ENCODE measurements around the gene TMEM200B.
"Not testable (repeated sequence)": the region's sequence is repeated elsewhere in the genome, so short reads cannot be mapped to it uniquely, and the experiment has no call there.

Gene TMEM200B

GRCh38 chr1:29133861-29134694 is 10.4 kb upstream of the TMEM200B start:
- no peak for DNase-seq

DNA sequence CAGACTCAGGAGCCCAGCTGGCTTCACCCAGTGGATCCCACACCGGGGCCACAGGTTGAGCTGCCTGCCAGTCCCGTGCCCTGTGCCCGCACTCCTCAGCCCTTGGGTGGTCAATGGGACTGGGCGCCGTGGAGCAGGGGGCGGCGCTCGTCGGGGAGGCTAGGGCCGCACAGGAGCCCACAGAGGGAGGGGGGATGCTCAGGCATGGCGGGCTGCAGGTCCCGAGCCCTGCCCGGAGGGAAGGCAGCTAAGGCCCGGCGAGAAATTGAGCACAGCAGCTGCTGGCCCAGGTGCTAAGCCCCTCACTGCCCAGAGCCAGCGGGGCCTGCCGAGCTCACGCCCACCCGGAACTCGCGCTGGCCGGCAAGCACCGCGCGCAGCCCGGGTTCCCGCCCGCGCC is 7.4 kb upstream of the TMEM200B start:
- DNase-seq, result not testable (repeated sequence)

GRCh38 chr1:29129916-29130315 is 6.2 kb upstream of the TMEM200B start:
- DNase-seq, result no peak

DNA sequence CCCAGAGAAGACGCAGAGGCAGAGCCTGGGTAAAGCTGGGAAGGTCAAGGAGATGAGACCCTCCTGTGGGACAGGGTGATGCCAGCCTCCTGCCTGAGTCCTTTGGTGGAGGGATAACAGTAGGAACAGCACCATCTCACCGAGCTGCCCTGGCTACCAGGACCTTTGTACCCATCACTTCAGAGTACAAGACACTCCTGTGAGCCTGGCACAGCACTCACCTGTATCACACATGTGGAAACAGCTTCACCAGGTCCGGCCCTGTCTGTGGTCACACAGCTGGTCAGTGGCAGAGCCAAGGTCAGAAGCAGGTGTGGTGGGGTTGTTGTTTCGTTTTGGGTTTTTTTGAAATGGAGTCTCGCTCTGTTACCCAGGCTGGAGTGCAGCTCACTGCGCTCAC is 5.0 kb upstream of the TMEM200B start:
- no peak for DNase-seq

DNA sequence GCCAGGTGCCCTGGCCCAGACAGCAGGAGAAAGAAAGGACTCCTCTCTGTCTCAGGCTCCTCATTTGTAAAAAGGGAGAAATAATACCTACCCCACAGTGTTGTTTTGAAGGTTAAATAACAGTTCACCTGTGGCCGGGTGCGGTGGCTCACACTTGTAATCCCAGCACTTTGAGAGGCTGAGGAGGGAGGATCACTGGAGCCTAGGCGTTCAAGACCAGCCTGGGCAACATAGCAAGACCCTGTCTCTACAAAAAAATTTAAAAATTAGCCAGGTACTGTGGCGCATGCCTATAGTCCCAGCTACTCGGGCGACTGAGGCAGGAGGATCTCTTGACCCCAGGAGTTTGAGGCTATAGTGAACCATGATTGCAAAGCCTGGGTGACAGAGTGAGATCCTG is 2.5 kb upstream of the TMEM200B start:
- DNase-seq, result no peak

GRCh38 chr1:29125788-29126187 is 2.1 kb upstream of the TMEM200B start:
- DNase-seq, result no peak

DNA sequence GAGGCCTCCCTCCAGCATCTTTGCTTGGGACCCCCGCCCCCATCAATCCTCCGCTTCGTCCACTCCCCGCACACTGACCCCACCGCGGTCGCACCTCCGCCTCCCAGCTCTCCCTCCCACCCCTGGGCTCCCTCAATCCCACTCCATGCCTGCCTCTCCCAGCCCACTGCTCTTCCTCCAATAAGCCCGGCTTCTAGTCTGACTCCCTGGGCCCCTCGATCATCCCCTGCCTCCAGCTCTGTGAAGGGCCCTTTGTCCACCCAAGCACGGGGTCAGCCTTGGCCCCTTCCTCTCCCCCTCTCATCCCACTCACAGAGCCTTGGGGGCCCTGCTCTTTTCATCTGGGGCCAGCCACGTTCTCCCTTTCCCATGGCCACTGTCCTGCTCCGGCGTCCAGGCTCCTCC is 1.5 kb upstream of the TMEM200B start:
- DNase-seq, result no peak

DNA sequence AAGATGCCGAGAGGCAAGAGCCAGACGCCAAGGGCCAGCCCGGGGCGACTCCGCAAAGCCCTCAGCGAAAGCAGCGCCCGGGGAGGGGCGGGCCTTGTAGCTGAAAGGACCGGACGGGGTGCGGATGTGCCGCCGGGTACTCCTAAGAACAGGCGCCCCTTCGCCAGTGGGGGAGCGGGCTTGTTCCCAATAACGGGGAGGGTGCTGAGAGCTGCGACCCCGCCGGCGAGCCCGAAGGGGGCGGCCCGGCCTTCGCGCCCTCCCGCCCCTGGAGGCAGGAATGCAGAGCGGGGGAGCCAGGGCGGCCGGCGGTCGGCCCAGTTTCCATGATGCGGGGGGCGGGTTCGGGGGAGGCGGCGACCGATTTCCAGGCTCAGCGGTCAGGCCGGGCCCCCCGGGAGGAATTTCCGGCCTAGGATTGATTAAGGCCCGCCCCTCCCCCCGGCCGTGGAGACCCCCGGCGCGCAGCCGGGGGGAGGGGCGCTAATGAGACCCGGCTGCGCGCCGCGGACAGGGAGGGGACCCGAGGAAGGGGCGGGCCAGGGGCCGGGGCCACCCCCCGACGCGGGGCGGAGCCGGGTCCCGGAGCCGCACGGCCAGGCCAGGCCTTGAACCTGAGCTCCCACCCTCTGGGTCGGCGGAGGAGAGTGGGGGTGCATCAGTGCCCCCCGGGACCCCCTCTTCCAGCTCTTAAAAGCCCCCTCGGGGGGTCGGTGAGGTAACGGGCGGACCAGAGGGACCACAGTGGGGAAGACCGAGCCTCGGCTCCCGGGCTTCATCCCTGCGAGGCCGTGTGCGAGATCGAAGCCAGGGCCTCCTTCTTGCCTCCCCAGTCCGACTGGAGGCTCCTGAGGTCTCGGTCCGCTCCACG is 898 bp upstream of the TMEM200B start:
- peak in 1 of 2 experiments; percentile 58 for DNase-seq

GRCh38 chr1:29123053-29123886 is 433 bp downstream of the TMEM200B start:
- DNase-seq, result no peak

- no peak for DNase-seq
These were observed 1.0 kb downstream of the TMEM200B start for GRCh38 chr1:29122682-29123052.

DNA sequence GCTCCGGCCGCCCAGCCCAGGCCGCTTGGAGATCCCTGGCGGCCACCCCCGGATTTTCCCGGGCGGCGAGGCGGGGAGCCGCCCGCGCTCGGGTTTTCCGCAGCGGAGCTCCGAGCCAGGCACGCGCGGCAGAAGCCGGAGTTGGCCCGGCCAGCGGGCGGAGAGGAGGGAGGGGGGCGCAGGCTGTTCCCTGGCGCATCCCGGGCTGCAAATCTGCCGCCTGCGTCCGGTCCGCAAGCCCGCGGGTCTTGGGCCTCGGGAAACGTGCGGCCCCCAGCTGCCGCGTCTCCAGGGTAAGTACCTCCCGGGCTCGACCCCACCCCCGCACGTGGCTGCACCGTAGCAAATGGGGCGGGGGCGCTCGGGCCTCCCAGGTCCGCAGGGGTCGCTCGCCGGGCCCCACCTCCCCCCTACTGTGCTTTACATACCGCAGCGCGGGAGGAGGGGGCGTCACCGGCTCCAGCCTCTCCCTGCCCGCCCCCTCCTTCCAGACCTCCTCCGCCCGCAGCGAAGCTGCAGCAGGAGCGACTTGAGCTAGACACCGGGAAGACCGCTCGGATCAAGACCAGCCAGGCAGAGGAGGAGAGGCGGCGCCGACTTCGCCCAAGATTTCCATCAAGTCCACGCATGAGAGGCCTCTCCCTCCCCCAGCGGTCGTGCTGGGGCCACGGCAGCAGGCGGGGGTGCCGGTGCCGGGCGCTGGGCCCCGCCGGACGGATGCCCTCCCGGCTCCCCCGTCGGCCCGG is 1.6 kb downstream of the TMEM200B start:
- DNase-seq, result no peak

DNA sequence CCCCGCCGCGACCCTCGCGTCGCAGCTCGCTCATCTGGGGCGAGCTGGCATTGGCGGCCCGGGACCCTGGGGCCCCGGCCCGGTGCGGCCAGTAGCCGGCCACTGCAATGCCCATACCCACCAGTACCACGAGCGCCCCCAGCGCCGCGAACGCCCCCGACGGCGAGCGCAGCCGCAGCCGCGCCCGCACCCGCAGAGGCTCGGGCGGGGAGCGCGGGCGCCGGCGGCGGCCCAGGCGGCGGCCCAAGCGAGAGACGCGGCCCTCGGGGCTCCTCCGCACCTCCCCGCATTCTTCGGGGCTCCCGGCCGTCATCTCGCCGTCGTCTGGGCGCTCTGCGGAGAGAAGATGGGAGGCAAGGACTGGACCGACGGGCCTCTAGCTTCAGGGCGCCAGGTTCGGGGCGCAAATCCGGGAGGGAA is 2.2 kb downstream of the TMEM200B start:
- DNase-seq, result no peak

GRCh38 chr1:29120947-29121485 is 2.7 kb downstream of the TMEM200B start:
- DNase-seq, result peak; percentile 19 to 27

- DNase-seq, result no peak
These were observed 3.3 kb downstream of the TMEM200B start for GRCh38 chr1:29120367-29120766.

GRCh38 chr1:29119121-29119929 is 4.4 kb downstream of the TMEM200B start:
- DNase-seq, result no peak

GRCh38 chr1:29117381-29117780 is 6.3 kb downstream of the TMEM200B start:
- no peak for DNase-seq

- DNase-seq, result no peak
These were observed 9.0 kb downstream of the TMEM200B start for GRCh38 chr1:29114654-29115053.

- DNase-seq, result no peak
These were observed 10.1 kb downstream of the TMEM200B start for GRCh38 chr1:29113413-29114117.

DNA sequence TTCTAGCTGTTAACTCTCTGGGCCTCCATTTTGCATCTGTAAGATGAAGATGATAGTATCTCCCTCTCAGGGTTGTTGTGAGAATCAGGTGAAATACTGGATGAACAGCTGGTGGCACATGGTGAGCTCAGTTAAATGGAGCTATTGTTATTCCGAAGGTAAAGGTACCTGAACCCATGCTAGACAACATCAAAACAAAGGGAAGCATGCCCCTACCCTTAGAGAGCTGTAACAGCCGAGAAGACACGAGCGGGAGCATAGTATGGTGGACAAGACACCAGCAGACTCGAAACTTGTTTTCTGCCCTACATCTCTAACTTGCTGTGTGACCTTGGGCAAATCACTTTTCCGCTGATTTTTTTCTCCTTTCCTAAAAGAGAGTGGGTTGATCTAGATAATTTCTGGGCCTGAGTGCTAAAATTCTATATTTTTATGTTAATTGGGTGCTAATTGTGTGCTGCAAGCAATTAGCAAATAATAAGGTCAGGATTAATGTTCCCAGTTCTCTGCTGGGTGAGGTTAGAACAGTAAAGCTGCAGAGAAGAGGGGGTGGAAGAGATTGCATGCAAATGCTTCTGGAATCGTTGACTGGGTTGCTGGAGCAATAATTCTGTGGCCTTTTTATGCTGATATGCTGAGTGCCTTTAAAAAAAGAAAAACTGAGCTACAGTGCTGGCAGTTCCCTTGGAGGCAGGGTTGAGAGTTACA is 10.8 kb downstream of the TMEM200B start:
- DNase-seq, result no peak

GRCh38 chr1:29108041-29108440 is 15.7 kb downstream of the TMEM200B start:
- DNase-seq, result not testable (repeated sequence)

Measured in NCI-H1930 (cell line).